Upper lobe of right lung (tissue), 1 donor: ENCODE data around the gene LFNG. TPM values are rescaled to one million over a fixed set of nuclear protein-coding genes. Genes with fewer than 3 reads are reported as not detected.

Source experiments
- ATAC-seq: fragments of 200-7000 bp; cut with Tn5 transposase; one replicate; pipeline ENCODE4 v1.9.1; 2020; ENCODE audit warnings: mild to moderate bottlenecking, moderate library complexity
- DNase-seq: peaks from one replicate; pipeline ENCODE4 v3.0.0-alpha.2; 2020
- H3K27ac ChIP-seq: fragments of 200-600 bp; one replicate; pipeline ENCODE4 v1.8.0; 2022
- H3K27me3 ChIP-seq: fragments of 200-600 bp; one replicate; pipeline ENCODE4 v1.8.0; 2022; ENCODE audit warnings: mild to moderate bottlenecking
- H3K36me3 ChIP-seq: fragments of 200-600 bp; one replicate; pipeline ENCODE4 v1.8.0; 2022
- H3K4me1 ChIP-seq: fragments of 200-600 bp; one replicate; pipeline ENCODE4 v1.8.0; 2022
- H3K4me3 ChIP-seq: fragments of 200-600 bp; one replicate; pipeline ENCODE4 v1.8.0; 2022; ENCODE audit warnings: mild to moderate bottlenecking
- H3K9me3 ChIP-seq: fragments of 200-600 bp; one replicate; pipeline ENCODE4 v1.8.0; 2022
- CTCF ChIP-seq: fragments of 200-600 bp; IDR thresholded peaks from one replicate; pipeline ENCODE4 v1.8.0; 2022; ENCODE audit warnings: antibody characterized with exemption
- intact Hi-C: fragments of 100-400 bp; cut with DNase I; formaldehyde crosslinking; loops from one replicate; pipeline ENCODE4 v1.11.0; 2022
- total RNA-seq: library from RNA; stranded (reverse); fragmentation: NEBNext Ultra II Directional; extraction: Animal tissue kit (Norgen Biotek cat#: 25700); gene quantifications from one replicate; pipeline ENCODE4 v1.2.1, GENCODE V29; 2021
- donor health status: DM: no; HTN: yes; CAD: no; lungs with severe emphysema.

The LFNG gene
- total RNA-seq, 1 donor from 2014 or later, result 35.4 TPM

- TF ChIP-seq CTCF, result no peak
- peak; percentile 59 for DNase-seq
- intact Hi-C loops, result no loop called here
Measured at GRCh38 chr7:2476776-2477446, 42.7 kb upstream of the LFNG start.

GRCh38 chr7:2477447-2478398 lies 41.9 kb upstream of the LFNG start:
- Histone ChIP-seq H3K27me3 (peaks cover 8% of the 10 kb centered on the region), H3K4me3 (no peak overlapping the region), H3K27ac (no peak overlapping the region), H3K36me3 (no peaks in the 10 kb centered on the region), H3K9me3 (no peaks in the 10 kb centered on the region), H3K4me1 (peaks cover 15% of the 10 kb centered on the region)
- peak; percentile 79 for TF ChIP-seq CTCF
- intact Hi-C loops, result no loop called here
- ATAC-seq (peak; percentile 92), DNase-seq (peak; percentile 85)

More at GRCh38 chr7:2476776-2477446, 42.7 kb upstream of the LFNG start:
- peaks cover 15% of the 10 kb centered on the region for H3K4me1 ChIP-seq
- H3K9me3 ChIP-seq, result no peaks in the 10 kb centered on the region
- no peaks in the 10 kb centered on the region for H3K36me3 ChIP-seq
- ATAC-seq, result no peak
- H3K4me3 ChIP-seq, result no peak overlapping the region
- H3K27ac ChIP-seq, result no peak overlapping the region
- H3K27me3 ChIP-seq, result peaks cover 8% of the 10 kb centered on the region

GRCh38 chr7:2478399-2478785 lies 41.2 kb upstream of the LFNG start:
- H3K4me1 ChIP-seq, result peaks cover 15% of the 10 kb centered on the region
- H3K27ac ChIP-seq, result no peak overlapping the region
- peaks cover 8% of the 10 kb centered on the region for H3K27me3 ChIP-seq
- peak; percentile 75 for DNase-seq
- intact Hi-C loops, result no loop called here
- no peak for TF ChIP-seq CTCF
- peak; percentile 54 for ATAC-seq
- H3K4me3 ChIP-seq, result no peak overlapping the region
- no peaks in the 10 kb centered on the region for H3K36me3 ChIP-seq
- H3K9me3 ChIP-seq, result no peaks in the 10 kb centered on the region

GRCh38 chr7:2478800-2479199 lies 40.8 kb upstream of the LFNG start:
- Histone ChIP-seq H3K4me1 (peaks cover 15% of the 10 kb centered on the region), H3K27me3 (peaks cover 8% of the 10 kb centered on the region), H3K36me3 (no peaks in the 10 kb centered on the region), H3K27ac (no peak overlapping the region), H3K9me3 (no peaks in the 10 kb centered on the region), H3K4me3 (no peak overlapping the region)
- ATAC-seq (no peak), DNase-seq (peak; percentile 59)
- TF ChIP-seq CTCF, result no peak
- intact Hi-C loops, result no loop called here

GRCh38 chr7:2479276-2480069 lies 40.1 kb upstream of the LFNG start:
- H3K27me3 ChIP-seq, result peaks cover 8% of the 10 kb centered on the region
- H3K27ac ChIP-seq, result no peak overlapping the region
- TF ChIP-seq CTCF, result no peak
- H3K4me3 ChIP-seq, result no peak overlapping the region
- no peak for ATAC-seq
- H3K36me3 ChIP-seq, result no peaks in the 10 kb centered on the region
- peaks cover 15% of the 10 kb centered on the region for H3K4me1 ChIP-seq
- H3K9me3 ChIP-seq, result no peaks in the 10 kb centered on the region
- intact Hi-C loops, result no loop called here
- no peak for DNase-seq
